ENCODE measurements around the gene PANK4.

Gene PANK4

DNA sequence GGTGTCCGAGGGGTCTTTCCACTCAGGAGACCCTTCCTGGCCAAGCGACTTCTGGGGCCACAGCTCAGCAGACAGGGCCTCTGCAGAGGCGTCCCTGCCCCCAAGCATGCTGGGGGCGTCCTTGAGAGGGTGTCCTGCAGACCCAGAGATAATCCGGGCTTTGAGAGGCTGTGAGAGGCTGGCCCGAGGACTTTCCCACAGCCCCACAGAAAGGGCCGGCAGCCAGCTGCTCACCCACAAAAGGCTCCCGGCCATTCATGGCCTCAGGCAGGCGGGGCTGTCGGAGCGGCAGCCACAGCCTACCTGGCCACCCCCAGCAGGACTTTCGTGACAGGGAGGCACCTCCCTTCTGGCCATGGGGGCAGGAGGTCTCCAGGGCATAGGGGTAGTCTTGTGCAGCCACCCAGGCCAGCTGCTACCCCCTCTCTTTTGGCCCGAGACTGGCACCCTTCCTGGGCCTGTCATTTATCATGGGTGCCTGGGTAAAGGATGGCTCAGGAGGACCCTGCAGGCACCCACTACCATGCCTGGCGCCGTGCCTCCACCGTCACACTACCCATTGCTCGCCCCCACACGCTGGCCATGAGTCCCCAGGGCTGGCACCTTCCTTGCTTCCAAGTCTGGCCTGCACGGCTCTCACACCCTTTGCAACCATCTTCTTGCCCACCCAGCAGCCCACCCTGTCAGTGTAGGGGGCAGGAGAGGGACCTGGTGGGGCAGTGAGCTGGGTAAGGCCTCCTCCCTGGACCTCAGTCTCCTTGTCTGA lies 18.7 kb upstream of the PANK4 start:
- DNase-seq (ENCODE audit: low spot score) = no peak

DNA sequence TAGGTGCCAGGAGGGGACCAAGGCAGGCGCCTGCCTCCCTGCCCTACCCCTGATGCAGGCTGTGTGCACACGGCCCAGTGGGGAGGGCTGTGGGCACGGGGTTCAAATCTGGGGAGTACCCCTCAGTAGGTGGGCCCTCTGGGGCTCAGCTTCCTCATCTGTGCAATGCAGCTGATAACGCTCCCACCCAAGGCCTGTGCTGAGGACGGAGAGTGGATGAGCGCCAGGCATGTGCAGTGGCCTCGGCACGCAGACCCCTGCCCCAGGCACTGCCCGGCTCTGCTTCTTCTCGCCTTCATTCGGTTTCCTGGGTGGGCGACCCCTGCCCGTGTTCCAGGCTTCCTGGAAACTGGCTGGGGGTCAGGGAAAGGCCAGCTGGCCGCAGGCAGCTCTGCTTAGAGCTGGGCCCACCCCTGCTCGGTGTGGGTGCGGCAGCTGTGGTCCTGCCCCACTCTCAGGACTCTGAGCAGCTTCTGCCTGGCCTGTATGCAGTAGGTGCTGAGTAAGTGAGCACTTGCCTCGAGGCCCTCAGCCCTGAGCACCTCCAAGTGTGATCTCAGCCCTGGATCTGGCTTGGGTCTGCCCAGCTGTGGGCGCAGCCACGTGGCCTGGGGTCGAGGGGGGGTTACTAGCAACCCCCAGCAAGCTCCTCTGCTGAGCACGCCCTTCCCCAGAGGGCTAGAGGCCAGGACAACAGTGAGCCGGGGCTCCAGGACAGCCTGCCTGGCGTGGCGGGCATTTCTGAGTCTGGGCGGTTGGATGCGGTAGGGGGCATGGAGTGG lies 17.9 kb upstream of the PANK4 start:
- no peak for DNase-seq (ENCODE audit: low spot score)

DNA sequence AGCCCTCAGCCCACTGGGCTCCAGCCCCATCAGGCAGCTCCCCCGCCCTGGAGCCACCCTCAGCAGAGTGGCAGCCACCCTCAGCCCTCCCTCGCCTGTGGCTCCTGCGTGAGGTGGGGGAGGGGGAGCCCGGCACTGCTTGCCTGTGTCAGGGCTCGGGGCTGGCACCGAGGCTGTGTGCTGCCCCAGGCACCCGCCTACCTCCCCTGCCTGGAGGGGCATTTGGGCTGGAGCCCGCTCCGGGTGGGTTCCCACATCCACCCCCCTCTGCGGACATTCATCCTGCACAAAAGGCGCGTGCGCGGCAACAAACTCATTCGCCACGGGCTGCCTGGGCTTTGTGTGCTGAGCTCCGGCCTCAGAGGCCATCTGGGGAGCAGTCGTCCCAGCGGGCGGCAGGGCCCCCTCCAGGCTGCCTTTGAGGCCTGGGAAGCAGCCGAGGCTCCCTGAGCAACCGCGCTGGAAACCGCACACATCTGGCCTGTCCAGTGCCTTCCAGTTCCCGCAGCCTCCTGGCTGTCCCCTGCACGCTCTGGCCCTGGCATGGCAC lies 17.2 kb upstream of the PANK4 start:
- DNase-seq (ENCODE audit: low spot score) = no peak

DNA sequence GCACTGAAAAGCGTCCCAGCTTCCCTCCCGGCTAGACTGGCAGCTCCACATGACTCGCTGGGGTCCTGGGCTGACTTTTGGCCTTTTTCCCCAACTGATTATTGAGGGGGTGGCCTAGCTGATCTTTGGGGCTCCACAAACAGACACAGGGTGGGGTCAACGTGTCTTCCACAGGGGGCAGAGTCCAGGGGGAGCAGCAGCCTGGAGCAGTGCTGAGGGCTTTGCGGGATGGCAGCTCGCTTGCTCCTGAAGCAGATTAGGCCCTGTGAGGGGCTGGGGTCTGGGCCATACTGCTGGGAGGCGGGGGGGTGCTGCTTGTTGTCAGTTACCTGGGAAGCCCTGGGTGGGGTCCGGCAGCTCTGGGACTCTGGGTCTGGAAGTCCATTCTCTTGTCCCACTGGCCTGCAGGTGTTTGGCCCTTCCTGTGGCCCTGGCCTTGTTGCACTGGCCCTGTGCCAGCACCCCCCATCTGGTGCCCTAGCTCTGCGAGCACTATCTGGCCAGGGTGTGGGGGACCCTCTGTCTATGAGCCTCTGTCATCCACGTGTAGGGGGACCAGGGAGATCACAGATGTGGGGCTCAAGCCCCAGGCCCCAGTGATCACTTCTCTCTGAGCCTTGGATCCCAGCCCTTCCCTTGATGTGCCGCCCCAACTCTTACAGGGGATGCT lies 16.0 kb upstream of the PANK4 start:
- no peak for DNase-seq (ENCODE audit: low spot score)

DNA sequence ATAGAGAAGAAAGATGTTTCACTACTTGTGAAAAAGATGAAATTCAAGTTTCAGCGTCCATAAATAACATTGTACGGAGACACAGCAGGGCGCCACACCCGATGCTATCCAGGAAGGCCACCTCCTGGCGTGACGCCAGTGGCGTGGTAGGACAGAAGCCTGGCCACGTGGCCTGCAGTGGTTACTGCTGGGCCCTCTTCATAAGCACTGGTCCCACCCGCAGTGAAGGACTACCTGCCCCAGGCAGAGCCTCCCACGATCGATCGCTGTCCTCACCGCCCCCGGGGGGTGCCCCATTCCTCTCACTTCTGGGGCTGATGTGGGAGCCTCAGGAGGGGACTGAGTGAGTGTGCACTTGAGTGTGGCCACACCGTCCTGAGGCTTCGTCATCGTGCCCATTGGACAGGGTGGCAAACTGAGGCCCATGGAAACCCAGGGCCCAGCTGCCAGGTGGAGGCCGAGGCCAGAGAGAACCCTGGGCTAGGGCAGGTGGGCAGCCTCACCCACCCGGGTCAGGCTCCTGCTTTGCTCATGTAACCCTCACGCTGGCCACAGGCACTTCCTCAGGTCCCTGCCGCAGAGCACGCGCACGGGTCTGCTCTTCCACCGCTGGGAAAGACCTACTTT lies 15.3 kb upstream of the PANK4 start:
- DNase-seq (ENCODE audit: low spot score) = no peak

DNA sequence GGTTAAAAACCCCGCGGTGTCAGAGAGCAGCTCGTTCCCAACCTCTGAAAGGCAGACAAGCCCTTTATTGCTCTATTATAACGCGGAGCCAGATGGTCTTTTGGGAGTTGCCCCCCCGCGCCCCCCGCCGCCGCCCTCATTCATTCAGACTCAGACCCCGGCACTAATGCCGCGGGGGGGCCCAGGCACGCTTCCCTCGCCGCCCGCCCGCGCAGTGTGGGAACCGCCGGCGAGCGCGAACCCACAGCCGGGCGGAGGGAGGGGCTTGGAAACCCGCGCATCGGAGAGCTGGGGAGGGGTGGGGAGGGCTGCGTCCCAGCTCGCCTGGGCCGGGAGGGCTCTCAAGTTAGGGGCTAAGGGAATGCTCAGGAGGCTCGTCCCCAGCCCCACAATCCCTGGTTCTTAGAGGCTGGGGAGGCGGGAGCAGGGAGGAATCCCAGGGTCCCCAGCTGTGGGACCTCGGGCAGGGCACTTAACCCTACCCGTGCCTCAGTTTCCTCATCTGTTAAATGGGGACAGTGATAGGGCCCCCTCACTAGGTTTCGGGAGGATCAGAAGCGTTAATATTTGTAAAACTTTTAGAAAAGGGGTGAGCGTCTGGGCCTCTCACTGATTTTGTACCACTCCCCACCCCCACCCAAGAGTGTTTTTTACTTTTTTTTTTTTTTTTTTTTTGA lies 14.6 kb upstream of the PANK4 start:
- DNase-seq (ENCODE audit: low spot score) = no peak

DNA sequence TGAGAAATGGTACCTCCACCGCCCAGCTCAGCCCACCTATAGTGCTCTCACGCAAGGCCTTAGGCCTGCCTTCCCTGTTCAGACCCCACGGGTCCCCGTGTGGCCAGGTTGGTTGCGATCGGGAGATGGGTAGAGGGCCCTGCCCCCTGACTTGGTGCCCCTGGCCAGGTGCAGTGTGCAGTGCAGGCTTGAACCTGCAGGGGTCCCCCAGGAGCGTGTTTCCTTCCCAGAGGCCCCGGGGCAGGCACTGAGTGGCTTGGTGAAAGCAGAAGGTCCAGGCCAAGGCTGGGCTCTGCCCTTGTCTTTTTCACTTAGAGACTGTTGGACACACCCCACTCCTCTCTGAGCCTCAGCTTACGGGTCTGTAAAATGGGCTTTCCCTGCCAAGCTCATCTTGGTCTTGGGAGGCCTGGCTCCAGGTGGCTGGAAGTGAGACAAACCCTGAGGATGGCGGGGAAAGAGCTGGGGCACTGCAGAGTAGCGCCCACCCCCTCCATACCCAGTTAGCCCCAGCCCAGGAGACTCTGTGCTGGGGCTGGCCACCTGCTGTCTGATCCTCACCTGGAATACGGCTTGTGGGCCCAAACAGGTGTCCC lies 13.0 kb upstream of the PANK4 start:
- peak; percentile 72 for DNase-seq (ENCODE audit: low spot score)

DNA sequence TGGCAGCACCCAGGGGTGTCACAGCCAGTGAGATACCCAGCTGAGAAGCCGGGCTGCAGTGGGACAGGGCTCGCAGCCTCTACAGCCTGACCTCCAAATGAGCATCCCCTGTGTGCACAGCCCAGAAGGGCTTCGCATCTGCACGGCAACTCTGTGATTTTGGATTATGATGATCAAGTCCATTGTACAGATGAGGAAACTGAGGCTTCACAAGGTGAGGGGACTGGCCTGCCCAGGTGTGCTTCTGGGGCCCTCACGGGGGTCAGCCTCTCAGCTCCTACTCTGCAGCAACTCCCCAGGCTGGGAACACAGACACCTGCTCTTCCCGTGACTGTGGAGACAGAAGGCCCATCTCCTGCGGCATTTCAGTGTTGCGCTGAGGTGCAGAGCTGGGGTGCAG lies 12.5 kb upstream of the PANK4 start:
- no peak for DNase-seq (ENCODE audit: low spot score)

DNA sequence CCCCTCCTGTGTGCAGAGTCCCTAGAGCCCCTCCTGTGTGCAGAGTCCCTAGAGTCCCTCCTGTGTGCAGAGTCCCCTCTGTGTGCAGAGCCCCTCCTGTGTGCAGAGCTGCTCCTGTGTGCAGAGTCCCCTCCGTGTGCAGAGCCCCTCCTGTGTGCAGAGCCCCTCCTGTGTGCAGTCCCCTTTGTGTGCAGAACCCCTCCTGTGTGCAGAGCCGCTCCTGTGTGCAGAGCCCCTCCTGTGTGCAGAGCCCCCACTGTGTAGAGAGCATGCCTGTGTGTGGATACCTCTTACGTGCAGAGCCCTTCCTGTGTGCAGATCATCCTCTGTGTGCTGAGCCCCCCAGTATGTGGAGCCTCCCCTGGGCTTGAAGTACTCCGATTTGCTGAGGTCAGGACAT lies 12.0 kb upstream of the PANK4 start:
- DNase-seq (ENCODE audit: low spot score) = no peak

DNA sequence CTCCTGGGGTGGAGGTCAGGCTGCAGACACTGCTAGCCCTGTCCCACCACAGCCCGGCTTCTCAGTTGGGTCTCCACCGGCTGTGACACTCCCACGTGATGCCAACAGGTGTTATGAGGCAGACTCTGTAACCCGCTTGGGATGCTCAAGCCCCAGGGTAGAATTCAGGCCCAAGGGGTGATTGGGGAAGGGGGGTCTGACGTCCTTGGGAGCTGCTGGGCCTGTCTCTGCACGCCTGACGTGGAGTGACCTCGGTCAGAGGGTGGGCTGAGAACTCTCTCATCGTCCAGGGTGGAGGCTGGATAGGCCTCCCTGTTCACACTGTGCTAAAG lies 11.4 kb upstream of the PANK4 start:
- DNase-seq (ENCODE audit: low spot score) = no peak

DNA sequence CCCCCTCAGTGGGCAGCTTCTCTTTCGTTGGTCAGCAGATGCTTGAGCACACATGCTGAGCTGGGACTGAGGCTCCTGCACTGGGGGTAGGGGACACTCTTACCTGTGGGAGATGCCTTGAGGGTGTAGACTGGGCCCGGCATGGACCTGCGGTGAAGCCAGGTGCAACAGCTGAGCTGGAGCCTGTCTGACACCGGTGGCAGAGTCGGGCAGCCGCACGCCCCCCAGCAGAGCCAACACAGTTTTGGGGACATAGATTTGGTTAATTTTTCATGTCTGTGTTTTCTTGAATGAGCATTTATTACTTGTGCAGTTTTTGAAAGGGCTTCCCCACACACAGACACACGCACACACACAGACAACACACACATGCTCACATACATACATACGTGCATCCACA lies 9.6 kb upstream of the PANK4 start:
- DNase-seq (ENCODE audit: low spot score) = no peak

DNA sequence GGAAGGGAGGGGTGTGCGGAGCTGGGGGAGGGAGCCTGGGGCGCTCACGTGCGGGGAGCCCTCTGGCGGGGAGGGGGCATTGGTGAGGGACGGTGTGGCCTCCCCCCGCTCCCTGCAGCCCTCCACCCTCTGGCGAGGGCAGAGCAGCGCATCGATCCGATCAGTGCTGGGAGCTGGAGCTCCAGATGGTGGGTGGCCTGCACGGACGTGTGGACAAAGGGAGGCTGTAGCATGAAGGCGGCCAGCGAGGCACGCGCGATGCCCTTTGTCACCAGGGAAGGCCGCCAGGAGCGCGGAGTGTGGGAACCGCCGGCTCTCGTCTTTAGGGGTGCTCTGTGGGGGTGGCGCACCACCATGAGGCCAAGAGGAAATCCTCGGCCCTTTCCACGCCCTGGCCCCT lies 9.1 kb upstream of the PANK4 start:
- no peak for DNase-seq (ENCODE audit: low spot score)

DNA sequence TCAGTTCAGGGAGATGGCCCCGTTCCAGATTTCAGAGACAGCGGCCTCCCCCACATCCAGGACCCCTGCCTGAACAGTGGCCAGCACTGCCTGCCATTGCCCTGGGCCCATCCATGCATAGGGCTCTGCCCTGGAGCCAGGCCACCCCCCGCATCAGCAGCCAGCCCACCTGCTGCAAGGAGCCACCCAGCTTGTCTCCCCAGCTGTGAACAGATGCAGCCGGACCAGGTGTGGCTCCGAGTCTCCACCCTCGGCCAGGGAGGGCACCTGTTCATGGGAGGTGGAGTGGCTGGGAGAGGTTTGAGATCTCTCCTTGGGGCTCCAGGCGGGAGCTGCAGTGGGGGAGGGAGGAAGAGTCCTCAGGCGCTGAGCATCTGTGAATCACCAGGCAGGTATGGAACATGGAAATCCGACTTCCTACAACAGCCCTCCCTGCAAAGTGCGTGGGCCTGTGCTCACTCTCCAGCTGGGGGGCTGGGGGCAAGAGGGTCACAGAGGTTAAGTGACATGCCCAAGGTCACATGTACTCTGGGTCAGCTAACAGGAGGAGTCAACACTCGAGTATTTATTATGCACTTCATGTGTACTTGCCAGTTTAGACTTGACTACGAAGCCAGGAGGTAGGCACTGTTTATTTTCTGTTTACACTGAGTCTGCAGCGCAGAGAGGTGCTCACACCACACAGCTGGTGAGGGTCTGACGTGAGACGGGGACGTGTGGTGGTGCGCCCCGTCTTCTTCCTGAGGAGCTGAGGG lies 8.5 kb upstream of the PANK4 start:
- peak; percentile 62 for DNase-seq (ENCODE audit: low spot score)

DNA sequence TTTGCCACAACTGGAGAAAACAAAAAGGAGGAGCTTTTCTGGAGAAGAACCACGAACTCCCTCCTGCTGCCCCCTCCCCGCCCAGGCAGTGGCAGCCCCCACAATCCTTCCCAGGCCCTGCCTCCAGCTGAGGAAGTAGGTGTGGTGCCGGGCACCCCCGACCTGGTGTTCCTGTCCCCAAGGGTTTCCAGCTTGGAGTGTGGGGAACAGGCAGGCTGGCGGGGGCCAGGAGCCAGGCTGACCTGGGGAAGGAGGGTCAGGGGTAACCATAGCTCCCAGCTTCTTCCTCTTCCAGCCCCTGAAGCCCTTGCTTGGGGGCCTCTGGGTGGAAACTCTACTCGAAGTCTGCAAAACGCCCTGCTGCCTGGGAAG lies 7.9 kb upstream of the PANK4 start:
- DNase-seq (ENCODE audit: low spot score) = no peak

DNA sequence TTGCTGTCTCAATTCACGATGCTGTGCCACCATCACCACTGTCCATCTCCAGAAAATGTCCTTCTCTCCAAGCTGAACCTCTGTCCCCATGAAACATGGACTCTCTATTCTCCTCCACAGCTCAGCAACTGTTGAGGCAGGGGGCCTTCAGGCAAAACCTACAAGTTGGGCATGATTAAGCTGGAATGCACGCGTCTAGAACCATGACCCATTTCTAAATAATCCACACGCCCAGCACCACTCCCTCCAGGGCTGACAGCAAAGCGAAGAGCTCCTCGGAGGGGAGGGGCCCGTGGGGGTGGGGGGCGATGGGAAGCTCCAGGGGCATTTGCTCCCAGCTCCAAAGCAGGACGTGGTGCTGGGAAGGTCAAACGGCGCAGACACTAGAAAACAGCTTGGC lies 7.0 kb upstream of the PANK4 start:
- no peak for DNase-seq (ENCODE audit: low spot score)

DNA sequence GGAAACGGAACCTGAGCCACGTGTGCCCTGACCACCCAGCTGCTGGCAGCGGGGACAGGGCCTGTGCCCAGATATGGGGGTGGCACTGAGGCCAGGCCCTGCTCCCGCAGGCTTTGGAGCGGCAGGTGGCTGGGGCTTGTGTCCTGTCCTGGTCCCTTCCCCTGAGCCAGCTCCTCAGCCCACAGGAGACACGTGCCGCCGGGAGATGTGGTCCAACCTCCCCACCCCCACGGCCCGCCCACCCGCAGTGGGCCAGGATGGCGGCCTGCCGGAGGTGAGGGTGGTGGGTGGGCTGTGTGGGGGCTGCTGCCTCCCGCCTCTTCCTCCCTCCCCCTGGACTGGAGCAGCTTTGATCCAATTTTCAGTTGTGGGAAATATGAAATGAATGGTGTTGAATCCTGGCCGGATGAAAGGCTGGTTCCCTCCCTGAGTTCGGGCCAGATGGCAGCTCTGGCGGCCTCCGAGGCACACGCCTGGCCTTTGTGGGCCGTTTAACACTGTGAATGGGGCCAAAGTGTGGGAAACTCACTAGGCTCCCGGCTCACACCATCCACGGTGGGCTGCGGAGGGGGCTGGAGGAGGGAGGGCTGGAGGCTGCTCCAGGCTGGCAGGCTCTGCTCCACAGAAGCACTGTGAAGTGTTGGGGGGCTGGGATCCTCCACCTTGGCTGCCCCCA lies 6.2 kb upstream of the PANK4 start:
- no peak for DNase-seq (ENCODE audit: low spot score)

DNA sequence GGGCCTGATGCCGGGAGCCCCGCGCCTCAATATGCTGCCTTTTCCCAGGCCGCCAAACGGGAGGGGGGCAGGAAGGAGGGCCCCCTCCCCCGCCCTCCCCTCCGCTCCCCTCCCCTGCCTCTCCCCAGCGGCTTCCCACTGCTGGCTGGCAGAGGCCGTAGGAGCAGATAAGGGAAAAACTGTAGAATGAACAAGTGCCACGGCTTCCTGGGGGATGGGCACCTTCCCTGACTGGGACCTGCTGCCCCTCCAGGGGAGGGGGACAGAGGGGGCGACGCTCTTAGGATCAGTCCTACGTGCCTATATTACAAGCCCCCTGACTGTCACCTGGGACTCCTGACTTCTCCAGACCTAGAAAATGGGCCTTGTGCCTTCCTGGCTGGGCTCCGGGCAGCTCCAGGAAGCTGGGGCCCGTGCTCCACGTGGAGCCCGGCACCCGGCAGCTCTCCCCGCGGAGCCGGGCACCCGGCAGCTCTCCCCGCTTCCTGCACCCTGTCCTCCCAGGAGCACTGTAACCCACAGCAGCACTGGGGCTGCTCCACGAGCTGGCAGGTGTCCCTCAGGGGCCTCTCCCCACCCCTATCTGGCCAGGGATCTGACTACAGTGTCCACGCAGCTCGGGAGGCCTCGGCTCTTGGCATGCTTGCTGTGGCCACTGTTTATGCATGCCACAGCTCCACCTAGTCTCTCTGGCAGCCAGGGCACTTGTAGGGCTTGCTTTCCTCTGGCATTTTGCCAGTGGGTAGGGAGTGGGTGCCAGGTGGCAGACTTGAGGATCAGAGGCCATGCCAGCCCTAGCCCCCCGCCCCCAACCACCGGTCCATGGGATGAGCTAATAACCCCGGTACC lies 4.3 kb upstream of the PANK4 start:
- DNase-seq (ENCODE audit: low spot score) = peak; percentile 54

DNA sequence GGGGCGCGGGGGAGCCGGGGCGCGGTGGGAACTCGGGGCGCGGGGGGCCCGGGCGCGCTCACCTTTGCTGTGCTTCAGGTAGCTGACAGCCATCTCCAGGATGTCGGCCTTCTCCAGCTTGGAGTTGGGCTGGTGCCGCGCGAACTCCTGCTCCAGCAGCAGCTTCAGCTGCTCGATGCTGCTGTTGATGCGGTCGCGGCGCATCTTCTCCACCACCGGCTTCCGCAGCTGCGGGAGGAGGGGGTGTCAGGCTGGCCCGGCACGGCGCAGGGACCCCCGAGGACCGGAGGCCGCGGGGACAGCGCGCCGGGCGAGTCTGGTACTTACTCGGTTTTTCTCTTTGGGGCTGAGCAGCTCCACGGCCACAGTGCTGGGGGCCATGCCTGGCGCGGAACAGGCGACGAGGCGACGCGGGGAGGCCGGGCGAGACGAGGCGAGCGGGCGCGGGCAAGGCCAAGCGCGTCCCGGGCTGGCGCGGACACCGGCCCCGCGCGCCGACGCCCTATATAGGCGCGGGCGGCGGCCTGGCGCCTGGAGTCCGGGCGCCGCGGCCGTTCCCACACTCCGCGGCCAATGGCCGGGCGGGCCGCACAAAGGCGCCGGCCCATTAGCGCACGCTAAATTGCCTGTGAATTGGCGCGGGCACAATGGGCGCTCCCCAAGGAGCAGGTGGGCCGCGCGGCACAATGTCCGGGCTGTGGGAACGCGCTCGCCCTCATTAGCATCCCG lies 3.6 kb upstream of the PANK4 start, which contains the start of gene HES5:
HES5 (minus strand) TSS at position 480 of the 729 bp plus-strand sequence; CDS start at position 381, 99 bp downstream.
- DNase-seq (ENCODE audit: low spot score) = no peak
